HG02678 (cell line): ENCODE data around the gene RRM1.
"Not testable (repeated sequence)": the region's sequence is repeated elsewhere in the genome, so short reads cannot be mapped to it uniquely, and the experiment has no call there.

Experiments used
- ATAC-seq: cut with Tn5 transposase; IDR thresholded peaks from one replicate; pipeline ENCODE4 v1.9.1; 2021; ENCODE audit warnings: mild to moderate bottlenecking, moderate library complexity; ENCODE audit not compliant: unreplicated experiment

Gene RRM1

DNA sequence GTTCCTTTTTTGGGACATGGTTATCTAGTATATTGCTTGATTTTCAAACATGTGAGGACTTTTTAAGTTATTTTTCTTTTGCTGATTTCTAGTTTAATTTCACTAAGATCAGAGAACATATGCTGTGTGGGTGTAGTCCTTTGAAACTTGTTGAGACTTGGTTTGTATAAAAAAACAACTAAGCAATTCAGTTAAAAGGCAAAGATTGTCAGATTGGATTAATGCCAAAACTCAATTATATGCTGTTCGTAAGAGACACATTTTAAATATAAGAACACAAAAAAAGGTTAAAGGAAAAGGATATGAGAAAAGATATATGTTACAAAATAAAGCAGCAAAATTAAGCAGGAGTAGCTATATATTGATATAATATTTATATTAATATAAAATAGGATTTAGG lies 17.8 kb upstream of the RRM1 start:
- no peak for ATAC-seq

DNA sequence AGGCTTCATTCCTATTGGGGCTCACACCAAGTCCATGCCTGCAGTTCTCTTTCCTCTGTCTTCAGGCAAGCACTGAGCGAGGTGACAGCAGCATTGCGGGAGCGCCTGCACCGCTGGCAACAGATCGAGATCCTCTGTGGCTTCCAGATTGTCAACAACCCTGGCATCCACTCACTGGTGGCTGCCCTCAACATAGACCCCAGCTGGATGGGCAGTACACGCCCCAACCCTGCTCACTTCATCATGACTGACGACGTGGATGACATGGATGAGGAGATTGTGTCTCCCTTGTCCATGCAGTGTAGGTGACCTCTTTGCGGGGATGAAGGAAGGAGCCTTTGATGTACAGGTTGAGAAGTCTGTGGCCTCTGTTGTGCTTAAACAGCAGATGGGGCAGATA lies 11.4 kb upstream of the RRM1 start:
- no peak for ATAC-seq

DNA sequence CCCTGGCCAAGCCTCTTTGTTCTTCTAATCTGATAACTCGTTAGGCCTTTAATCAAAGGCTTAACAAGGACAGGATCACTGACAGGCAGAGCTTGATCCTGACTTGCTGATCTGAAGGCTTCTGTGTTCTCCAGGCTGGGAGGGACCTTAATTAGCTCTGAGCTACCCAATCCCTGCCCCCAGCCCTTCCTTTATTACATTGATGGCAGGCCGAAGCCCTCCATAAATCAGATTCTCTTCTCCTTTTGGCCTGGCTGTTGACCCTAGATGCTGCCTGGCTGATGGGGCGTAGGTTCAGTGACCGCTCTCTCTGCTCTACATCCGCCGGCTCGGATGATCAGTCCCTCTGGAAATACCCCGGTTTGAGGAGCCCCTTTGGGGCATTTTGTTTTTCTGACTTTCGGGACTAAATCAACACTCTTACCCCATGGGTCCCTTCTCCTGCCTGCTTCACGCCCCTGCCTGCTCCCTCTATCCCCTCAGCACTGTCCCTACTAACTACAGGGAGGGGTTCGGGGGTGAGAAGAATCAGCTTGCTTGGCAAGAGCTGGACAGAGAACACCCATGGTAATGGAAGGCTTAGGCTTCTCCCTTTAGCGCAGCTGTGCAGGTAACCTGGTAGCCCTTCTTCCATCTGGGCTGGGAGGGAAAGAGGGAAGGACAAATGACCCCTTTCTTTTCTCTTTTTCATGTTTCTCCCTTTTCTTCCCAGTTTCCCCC lies 10.0 kb upstream of the RRM1 start:
- ATAC-seq = no peak

- no peak for ATAC-seq
Observed at GRCh38 chr11:4085575-4085974, 9.0 kb upstream of the RRM1 start.

- no peak for ATAC-seq
Observed at GRCh38 chr11:4086575-4087353, 7.8 kb upstream of the RRM1 start.

- ATAC-seq = no peak
Observed at GRCh38 chr11:4087551-4087950, 7.0 kb upstream of the RRM1 start.

GRCh38 chr11:4090258-4090657 lies 4.3 kb upstream of the RRM1 start:
- ATAC-seq = no peak

- no peak for ATAC-seq
Observed at GRCh38 chr11:4092026-4092425, 2.6 kb upstream of the RRM1 start.

GRCh38 chr11:4093519-4094347 lies 866 bp upstream of the RRM1 start:
- ATAC-seq = no peak

GRCh38 chr11:4095509-4096230 lies 1.1 kb downstream of the RRM1 start:
- ATAC-seq = no peak

GRCh38 chr11:4098026-4098621 lies 3.5 kb downstream of the RRM1 start:
- no peak for ATAC-seq

DNA sequence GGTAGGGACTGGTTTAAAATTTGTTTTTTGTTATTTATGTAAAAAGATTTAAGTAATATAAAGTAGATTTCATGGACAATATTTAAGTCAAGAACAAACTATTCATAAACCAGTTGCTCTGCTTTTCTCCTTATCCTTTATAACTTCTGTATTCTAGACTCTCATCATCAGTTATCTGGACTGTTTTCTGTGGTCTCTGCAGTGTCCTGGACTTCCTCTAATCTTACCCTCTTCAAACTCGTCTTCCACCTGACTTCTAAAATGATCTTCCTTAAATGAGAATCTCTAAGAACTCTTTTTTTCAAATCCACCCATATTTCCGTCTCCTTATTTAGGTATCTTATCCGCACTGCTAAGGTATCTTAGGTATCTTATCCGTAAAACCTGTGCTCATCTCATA lies 8.1 kb downstream of the RRM1 start:
- ATAC-seq = no peak

DNA sequence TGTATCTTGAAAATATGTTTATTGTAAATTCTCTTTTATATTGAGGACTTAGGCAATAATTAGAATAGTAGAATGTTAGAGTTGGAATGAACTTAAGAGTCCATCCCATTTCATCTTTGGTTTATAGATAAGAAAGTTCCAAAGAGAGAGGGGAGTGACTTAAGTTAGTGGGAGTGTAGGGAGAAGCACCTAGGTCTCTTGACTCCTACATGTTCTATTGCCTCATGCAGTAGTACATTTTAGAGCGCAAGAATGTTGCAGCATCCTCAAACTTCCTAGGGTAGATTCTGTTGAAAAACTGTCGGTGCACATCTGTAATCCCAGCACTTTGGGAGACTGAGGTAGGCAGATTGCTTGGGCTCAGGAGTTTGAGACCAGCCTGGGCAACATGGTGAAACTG lies 8.7 kb downstream of the RRM1 start:
- no peak for ATAC-seq

DNA sequence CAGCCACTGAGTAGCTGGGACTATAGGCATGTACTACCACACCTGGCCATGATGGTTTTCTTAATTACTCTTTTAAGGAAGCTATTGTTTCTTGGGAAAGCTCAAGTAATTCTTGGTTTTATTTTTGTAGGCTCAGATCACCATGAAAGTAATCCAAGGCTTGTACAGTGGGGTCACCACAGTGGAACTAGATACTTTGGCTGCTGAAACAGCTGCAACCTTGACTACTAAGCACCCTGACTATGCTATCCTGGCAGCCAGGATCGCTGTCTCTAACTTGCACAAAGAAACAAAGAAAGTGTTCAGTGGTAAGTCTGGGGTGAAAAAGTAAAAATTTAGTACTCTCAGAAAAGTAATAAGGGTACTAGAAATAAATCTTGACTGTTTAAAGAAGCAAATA lies 11.3 kb downstream of the RRM1 start:
- ATAC-seq = no peak

DNA sequence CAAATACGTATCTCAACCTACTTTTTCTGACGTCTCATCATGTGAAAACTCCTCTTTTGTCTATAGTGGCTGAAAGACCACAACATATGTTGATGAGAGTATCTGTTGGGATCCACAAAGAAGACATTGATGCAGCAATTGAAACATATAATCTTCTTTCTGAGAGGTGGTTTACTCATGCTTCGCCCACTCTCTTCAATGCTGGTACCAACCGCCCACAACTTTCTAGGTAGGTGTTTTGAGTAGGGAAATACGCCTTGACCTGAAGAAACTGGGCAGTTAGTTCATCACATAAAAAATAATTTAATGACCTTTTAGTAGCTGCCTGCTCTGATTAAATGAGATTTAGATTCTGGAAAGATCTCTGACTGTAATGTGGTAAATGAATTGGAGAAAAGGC lies 17.2 kb downstream of the RRM1 start:
- ATAC-seq = no peak

DNA sequence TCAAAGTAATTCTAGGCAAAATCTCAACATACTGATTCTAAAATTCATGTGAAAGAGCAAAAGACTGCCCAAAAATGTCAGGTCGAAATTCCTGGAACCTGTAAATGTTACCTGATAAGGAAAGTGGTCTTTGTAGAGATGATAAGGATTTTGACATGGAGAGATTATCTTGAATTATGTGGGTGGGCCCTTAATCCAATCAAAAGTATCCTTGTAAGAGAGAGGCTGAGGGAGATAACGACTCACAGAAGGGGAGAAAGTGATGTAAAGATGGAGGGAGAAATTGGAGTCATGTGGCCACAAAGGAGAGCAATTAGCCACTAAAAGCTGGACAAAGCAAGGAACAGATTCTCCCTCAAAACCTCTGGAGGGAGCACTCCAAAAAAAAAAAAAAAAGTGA lies 20.5 kb downstream of the RRM1 start:
- ATAC-seq = no peak

DNA sequence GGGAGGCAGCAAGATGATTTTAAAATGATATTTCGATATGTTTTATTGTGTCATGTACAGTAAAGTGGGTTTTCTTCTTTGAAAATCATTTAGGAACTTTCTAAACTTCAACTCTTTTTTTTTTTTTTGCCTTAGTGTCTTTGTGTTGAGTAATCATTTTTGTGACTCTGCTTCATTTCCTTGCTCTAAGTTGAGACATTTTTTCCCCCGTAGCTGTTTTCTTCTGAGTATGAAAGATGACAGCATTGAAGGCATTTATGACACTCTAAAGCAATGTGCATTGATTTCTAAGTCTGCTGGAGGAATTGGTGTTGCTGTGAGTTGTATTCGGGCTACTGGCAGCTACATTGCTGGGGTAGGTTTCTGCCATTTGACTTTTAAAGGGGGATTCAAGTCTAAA lies 23.5 kb downstream of the RRM1 start:
- no peak for ATAC-seq

- no peak for ATAC-seq
Observed at GRCh38 chr11:4123218-4123617, 28.6 kb downstream of the RRM1 start.

DNA sequence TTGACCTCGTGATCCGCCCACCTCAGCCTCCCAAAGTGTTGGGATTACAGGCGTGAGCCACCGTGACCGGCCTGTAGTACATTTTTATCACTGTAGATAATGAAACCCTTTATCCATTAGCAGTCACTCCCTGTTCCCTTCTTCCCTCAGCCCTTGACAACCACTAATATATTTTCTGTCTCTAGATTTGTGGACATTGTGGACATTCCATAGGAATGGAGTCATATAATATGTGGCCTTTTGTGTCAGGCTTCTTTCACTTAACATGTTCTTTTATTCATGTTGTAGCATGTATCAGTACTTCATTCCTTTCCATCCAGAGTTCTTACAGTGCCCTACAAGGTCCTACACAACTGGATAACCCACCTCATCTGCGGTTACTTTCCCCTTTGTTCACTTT lies 30.5 kb downstream of the RRM1 start:
- no peak for ATAC-seq

GRCh38 chr11:4127357-4127756 lies 32.8 kb downstream of the RRM1 start:
- ATAC-seq = no peak

DNA sequence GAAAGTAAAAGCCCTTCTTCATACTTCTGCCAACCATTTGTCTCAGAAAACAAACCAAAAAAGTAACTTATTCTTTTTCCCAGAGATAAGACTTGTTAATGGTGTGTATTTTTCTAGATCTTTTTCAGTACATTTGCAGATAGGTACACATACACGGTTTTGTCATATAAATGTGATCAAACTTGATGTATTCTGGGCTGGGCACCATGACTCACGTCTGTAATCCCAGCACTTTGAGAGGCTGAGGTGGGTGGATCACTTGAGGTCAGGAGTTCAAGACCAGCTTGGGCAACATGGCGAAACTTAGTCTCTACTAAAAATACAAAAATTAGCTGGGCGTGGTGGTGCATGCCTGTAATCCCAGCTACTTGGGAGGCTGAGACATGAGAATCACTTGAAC lies 35.6 kb downstream of the RRM1 start:
- not testable (repeated sequence) for ATAC-seq
